GM12892 (cell line): ENCODE results near the gene SLC45A3.
"Not testable (repeated sequence)": the region's sequence is repeated elsewhere in the genome, so short reads cannot be mapped to it uniquely, and the experiment has no call there.

Experiments used
- POLR2A ChIP-seq: IDR thresholded peaks from 2 replicates; pipeline ENCODE4 v1.6.1; 2011; ENCODE audit warnings: low read depth, low read length, control low read depth
- POLR2AphosphoS5 ChIP-seq: IDR thresholded peaks from 2 replicates; pipeline ENCODE4 v1.6.1; 2011; ENCODE audit warnings: low read depth, low read length, control low read depth
- TAF1 ChIP-seq: IDR thresholded peaks from 2 replicates; pipeline ENCODE4 v1.6.1; 2011; ENCODE audit warnings: low read depth, mild to moderate bottlenecking, control low read depth, low read length, borderline replicate concordance

DNA sequence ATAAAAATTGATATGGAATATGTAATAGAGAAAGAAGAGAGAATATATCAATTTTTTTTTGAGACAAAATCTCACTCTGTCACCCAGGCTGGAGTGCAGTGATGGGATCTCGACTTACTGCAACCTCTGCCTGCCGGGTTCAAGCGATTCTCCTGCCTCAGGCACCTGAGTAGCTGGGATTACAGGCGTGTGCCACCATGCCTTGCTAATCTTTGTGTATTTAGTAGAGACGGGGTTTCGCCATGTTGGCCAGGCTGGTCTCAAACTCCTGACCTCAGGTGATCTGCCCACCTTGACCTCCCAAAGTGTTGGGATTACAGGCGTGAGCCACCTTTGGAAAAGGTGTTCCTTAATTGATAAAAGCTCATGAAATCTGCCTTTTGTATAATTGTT, 44.2 kb downstream of the SLC45A3 start:
- TF ChIP-seq POLR2A, POLR2AphosphoS5, TAF1: not testable (repeated sequence)
